GM21381 (cell line): Measurements from ENCODE around the gene HYI.
"Not testable (repeated sequence)": the region's sequence is repeated elsewhere in the genome, so short reads cannot be mapped to it uniquely, and the experiment has no call there.

ENCODE experiments used
- ATAC-seq: cut with Tn5 transposase; IDR thresholded peaks from one replicate; pipeline ENCODE4 v1.9.1; 2021; ENCODE audit warnings: mild to moderate bottlenecking, moderate library complexity; ENCODE audit not compliant: unreplicated experiment

Gene HYI

DNA sequence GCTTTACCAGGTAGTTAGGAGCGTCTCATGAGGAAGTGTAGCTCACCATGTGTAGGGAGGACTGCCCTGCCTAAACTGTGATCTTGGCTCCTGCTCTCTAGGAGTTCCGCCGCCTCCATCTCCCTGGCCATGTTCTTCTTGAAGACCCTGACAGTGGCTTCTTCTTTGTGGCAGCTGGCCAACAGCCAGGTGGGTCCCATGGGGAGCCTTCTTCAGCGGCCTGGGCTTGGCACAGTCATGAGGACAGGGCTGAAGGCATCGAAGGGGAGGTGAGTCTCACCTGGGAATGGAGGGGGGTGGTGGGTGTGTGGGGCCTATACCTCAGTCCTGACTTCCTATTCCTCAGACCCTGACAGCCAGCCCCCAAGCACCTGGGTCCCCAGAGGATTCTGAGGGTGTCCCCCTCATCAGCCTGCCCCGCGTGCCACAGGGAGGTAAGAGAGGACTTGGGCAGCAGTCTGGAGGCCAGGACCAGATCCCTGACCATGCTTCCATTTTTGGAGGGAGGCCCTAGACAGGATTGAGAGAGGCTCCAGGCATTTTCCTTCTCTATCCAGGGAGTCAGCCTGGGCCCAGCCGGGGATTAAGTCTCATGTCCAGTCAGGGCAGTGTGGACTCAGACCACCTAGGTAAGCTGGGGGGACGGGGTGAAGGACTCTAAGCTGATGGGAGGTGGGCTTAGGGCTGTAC is 21.4 kb downstream of the HYI start:
- ATAC-seq, result no peak

DNA sequence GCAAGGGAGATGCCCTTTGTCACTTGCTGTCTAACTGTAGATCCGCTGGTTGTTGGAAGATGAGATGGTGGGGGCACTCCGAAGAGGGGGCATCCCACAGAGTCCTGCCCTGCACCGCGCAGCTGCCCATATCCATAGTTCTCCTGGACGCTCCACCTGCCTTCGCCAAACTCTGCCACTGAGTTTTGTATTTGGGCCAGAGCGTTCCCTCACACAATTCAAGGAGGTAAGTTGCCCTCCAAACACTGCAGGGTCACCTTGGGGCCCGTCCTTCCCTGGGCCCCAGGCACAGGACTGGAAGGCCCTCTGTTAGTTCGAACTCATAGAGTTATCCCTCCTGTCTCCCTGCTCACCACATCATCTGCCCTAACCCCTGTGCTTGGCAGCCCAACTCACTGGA is 22.1 kb downstream of the HYI start:
- ATAC-seq, result no peak

DNA sequence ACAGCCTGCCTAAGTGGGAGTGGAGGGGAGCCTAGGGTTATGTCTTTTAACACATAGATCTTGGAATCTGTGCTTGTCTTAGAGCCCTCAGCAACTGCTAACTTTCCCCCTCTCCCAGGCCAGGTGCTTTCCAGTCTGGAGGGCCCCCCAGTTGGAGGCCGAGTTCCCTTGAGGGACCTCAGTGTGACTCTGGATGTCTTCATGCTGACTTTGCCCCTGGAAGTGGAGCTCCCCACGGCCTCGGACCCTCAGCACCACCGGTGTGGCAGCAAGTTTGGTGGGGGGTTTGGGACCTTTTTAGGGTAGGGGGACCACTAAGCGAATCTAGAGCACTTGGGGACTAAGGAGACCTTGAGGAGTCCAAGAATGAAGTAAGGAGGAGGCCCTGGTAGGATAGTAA is 22.9 kb downstream of the HYI start:
- no peak for ATAC-seq

DNA sequence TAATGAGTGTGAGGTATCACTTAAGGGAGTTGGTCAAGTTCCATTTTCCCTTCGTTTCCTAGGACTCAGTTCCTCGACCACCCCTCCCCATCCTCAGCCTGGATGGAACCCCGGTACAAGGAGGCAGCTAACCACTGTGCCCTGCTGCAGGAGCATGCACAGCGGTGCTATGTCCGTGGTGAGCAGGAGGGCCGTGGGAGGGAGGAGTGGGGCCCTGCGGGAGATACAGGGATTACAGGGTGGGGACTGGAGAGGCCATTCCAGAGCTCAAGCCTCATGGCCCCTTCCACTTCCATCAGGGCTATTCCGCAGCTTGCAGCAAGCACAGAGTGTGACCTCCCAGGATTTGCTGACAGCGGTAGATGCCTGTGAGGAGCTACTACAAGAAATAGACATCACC is 25.8 kb downstream of the HYI start:
- ATAC-seq, result no peak

DNA sequence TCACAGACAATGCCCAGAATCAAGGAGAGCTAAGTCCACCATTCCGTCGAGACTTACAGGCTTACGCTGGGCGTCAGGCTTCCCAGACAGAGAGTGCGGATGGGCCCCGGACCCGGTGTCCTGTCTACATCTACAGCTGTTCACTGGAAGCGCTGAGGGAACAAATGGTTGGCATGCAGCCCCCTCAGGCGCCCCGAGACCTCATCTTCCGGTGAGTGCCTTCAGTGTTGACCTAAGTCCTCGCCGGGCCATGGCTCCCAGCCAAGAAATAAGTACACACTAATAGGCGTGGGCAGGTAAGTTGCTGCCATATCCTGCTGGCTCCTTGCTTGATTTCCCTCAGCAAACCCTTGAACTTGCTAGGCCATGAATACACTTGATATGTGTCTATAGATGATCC is 26.2 kb downstream of the HYI start:
- no peak for ATAC-seq

DNA sequence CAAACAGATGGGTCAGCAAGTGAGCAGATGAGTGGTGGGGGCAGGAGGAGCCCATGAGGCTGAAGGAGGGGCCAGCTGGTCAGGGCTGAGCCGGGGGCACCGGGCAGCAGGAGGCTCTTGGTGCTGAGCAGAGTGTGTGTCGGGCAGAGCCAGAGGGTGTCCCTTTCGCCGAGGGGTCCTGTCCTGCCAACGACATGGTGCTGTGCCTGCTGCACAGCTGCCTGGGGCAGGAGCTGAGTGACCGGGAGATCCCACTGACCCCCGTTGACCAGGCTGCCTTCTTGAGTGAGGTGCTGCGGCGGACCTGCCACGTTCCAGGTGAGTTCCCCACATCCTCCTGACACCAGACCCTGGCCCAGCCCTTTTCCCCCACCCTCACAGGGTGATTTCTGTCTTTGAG is 27.5 kb downstream of the HYI start:
- ATAC-seq, result no peak

DNA sequence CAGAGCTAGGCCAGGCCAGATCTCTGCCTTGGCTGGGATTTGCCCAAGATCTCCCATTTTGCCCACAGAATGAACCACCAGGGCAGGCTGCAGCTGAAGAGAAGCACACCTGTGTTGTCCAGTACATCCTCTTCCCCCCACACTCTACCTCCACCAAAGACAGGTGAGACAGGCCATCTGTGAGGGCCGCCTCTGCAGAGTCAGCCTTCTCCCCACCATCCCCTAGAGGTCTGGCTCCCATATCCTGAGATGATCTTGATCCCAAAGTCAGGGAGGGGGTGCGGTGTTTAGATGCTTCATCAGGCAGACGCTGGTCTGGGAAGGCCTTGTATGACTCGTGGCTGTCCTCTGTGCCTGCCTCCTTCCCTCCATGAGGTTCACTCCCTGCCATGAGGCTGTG is 28.7 kb downstream of the HYI start:
- no peak for ATAC-seq

DNA sequence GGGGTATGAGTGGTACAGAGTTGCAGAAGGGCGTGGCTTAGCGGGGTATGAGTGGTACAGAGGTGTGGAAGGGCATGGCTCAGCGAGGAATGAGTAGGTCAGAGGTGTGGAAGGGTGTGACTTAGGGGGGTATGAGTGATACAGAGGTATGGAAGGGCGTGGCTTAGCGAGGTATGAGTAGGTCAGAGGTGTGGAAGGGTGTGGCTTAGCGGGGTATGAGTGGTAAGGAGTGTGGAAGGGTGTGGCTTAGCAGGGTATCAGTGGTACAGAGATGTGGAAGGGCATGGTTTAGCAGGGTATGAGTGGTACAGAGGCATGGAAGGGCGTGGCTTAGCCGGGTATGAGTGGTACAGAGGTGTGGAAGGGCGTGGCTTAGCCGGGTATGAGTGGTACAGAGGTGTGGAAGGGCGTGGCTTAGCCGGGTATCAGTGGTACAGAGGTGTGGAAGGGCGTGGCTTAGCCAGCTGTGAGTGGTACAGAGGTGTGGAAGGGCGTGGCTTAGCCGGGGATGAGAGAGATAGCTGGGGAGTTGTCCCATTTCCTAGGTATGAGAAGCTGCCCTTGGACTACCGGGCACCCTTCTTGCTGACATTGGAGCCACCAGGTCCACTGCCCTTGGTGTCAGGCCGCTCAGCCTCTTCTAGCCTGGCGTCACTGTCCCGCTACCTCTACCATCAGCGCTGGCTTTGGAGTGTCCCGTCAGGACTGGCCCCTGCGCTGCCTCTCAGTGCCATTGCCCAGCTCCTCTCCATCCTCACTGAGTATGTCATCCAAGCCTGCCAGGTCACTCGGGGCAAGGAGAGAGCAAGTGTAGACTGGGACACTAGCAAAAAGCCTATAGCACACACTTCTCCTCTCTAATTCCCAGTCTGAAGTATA is 29.8 kb downstream of the HYI start:
- ATAC-seq, result no peak

DNA sequence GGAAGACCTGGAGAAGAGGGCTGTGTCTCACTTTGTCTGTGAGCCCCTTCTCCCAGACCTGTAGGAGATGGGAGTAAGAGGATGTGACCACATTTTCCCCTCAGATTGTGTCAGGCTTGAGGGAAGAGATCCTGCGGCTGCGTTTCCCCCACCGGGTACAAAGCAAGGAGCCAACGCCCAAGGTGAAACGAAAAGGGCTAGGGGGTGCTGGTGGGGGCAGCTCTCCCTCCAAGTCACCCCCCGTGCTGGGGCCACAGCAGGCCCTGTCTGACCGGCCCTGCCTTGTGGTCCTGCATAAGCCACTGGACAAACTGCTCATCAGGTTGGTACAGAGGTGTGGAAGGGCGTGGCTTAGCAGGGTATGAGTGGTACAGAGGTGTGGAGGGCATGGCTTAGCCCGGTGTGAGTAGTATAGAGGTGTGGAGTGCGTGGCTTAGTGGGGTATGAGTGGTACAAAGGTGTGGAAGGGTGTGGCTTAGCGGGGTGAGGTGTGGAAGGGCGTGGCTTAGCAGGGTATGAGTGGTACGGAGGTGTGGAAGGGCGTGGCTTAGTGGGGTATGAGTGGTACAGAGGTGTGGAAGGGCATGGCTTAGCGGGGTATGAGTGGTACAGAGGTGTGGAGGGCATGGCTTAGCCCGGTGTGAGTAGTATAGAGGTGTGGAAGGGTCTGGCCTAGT is 30.6 kb downstream of the HYI start:
- no peak for ATAC-seq

DNA sequence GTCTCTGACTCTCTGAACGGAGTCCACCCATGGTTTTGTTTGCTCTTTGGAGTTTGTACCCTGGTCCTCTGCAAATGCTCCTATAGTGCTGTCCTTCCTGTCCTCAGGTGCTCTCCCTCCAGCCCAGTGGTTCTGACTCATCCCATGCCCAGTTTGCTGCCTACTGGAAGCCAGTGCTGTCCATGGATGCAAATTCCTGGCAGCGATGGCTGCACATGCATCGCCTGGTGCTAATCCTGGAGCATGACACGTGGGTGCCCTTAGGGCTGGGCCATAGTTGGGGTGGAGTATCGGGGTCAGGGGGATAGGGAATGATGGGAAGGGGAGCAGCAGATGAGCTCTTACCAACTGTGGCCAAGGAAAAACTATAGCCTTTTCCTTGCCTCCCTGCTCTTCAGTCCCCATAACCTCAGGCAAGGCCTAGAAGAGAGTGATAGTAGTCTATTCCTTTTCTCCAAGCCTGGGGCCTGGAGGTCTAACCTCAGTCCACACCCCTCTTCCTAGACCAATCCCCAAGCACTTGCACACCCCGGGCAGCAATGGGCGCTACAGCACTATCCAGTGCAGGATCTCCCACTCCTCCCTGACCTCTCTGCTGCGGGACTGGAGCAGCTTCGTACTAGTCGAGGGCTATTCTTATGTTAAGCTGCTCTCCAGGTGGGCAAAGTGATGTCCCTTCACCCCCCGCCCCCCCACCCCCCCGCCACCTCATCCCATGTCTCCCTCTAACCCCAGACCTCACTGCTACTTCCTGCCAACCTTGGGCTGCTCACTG is 31.6 kb downstream of the HYI start:
- no peak for ATAC-seq

DNA sequence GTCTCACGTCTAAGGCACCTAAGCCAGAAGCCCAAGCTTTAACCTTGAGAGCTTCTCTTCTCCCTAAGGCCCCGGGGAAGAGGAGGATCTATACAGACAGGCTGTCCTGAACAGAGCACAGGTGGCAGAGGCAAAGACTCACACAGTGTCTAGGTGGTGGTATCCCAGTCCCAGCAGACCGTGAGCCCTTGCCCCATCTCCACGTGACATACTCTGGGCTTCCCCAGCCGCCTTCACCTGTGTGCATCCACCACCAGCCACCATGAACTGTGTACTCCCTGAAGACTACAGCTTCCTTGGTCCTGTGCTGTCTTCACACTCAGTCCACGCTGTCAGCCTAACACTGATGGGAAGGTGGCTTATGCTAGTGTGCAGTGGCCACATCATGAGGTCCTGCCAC is 32.3 kb downstream of the HYI start:
- ATAC-seq, result no peak

DNA sequence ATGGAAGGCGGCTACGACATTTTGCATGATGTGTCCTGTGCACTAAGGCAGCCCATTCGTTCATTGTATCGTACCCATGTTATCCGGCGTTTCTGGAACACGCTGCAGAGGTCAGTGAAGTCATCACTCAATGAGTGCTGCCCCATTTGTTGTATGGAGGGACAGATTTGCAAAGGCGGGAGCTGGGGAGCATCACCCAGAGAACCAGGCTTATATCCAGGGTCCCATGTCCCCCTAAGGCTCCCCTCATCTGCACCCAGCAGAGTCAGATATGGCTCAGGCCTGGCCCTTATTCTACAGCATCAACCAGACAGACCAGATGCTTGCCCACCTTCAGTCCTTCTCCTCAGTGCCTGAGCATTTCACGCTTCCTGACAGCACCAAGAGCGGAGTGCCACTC is 32.9 kb downstream of the HYI start:
- no peak for ATAC-seq

DNA sequence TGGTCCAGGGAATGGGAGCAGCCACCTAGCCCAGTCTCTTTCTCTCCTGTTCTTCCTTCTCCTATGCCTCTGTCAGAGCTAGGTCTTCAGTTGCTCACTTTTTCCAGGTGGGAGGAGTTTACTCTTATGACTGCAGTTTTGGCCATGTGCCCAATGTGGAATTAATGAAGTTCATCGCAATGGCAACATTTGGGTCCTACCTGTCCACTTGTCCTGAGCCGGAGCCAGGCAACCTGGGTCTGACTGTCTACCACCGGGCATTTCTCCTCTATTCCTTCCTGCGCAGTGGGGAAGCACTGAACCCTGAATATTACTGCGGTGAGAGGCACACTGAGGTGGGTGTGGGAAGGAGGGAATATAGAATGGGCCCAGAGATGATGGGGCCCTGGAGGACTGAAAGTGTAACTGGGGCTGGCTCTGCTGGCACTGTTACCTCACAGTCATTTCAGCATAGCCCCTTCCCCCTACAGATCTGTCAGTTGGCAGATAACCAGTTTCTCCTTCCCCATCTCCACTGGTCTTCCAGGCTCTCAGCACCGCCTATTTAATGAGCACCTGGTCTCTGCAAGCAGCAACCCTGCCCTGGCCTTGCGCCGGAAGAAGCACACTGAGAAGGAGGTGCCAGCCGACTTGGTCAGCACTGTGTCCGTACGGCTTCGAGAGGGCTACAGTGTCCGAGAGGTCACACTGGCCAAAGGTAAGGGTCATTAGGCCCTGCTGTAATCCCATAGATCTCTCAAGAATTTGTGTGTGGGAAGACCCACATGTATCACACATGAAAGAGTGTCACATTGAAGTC is 33.9 kb downstream of the HYI start:
- no peak for ATAC-seq

DNA sequence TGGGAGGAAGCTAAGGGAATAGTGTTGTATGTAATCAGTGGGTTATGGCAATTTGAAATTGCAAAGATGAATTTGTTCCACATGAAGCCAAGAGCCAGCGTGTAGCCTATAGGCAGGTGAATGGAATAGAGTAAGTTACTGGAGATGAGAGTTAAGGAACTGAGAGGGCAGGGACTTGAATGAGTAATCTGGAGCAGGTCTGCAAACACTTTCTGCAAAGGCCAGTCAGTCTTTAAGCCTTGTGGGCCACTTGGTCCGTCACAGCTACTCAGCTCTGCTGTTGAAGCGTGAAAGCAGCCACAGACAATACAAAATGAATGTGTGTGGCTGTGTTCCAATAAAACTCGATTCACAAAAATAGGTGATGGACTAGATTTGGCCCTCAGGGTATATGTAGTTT is 34.9 kb downstream of the HYI start:
- ATAC-seq, result no peak

DNA sequence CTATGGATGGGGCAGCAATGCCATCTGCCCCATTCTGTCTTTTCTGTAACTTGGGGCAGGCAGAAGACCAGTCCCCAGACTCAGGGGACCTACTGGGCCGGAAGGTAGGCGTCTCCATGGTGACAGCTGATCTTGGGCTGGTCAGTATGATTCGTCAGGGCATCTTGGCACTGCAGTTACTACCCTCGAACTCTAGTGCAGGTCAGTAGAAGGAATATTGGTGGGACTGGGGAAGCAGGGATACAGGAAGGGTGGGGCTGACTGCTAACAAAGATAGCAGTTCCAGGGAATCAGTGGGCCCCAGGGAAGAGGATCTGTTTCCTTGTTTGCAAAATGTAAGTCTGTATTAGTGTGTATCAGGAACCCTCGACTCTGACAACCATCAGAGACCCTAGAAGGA is 37.8 kb downstream of the HYI start:
- ATAC-seq, result no peak

DNA sequence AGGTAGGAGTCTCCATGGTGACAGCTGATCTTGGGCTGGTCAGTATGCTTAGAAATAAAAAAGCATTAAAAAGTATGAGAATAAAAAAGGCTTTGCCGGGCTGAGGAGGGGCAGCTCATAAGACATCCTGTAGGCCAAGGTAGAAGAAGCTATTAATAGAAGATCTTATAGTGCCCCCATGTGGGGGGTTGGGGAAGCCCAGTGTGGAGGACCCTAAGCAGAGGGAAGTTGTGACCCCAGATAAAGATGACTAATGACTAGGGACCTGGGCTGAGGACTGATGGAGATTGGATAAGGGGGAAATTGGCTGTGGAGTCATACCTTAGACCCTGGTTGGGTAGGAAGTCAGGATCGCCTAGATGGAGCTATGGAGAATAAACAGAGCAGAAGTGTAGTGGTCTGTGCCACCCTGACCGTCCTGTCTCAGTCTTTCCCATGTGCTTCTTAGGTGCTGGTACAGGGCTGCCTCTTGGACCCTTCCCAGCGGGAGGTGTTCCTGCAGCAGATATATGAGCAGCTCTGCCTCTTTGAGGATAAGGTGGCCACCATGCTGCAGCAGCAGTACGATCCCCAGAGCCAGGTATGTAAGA is 39.0 kb downstream of the HYI start:
- no peak for ATAC-seq

DNA sequence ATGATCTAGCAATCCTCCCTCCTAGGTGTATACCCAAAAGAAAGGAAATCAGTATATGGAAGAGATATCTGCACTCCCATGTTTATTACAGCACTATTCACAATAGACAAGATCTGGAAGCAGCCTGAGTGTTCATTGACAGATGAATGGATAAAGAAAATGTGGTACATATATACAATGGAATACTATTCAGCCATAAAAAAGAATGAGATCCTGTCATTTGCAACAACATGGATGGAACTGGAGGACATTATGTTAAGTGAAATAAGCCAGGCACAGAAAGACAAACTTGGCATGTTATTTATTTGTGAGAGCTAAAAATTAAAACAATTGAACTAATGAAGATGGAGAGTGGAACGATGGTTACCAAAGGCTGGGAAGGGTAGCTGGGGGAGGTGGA is 40.3 kb downstream of the HYI start:
- ATAC-seq, result not testable (repeated sequence)

DNA sequence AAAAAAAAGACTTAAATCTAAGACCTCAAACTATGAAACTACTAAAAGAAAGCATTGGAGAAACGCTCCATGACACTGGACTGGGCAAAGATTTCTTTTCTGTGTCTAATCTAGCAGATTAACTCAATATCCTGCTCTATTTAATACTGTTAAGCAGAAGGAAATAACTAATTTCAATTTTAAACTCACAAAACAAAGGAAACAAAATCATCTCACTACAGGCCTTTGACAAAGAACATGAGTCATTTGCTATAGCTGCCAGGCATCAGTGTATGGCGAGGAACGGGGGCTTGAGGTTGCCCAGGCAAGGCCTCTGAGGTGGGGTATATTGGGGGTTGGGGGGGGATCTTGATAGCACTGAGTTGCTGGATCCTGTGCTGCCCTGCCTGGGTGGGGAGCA is 43.2 kb downstream of the HYI start:
- no peak for ATAC-seq

DNA sequence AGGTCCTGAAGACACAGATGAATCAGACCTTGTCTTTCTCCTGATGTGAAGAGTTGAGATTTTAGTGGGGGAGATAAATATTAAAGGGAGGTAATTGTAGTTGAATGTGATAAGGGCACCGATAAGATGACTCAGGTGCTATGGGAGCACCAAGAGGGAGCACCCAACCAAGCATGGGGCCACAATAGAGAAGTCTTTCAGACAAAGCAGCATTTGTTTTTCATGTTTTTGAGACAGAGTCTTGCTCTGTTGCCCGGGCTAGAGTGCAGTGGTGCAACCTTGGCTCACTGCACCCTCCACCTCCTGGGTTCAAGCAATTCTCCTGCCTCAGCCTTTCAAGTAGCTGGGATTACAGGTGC is 47.9 kb downstream of the HYI start:
- ATAC-seq, result no peak

DNA sequence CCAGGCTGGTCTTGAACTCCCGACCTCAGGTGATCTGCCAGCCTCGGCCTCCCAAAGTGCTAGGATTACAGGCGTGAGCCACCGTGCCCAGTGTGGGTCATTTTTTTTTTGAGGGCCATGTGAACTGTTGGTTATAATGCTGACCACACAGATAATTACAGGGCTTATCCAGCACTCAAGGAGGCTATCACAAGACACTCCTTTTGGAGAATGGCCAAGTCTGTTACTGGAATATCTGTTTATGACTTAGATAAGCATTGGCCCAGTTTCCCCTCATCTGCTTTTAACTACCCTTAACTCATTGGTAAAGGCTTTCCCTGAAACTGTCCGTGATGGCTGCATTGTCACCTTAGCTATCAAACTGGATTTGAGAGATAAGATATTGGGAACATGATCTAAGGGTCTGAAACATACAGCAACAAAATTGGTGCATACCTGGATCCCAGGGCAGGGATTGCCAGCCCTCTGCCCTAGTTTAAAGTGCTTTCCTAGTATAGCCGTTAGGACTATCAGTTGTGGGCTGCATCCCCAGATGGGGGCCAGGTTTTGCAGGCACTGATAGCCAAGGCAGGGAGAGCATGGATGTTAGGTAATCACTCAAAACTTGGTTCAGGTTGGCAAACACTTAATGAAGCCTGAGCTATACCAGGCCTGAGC is 48.4 kb downstream of the HYI start:
- no peak for ATAC-seq
